H1 (cell line): ENCODE results near the gene RCC1. TPM values are rescaled to one million over a fixed set of nuclear protein-coding genes. Genes with fewer than 3 reads are reported as not detected.

Experiments
- CTCF ChIA-PET: fragments of 300-600 bp; sonication (Branson Sonifier 250); formaldehyde crosslinking; loops from one replicate; lab custom pipeline; 2021; ENCODE audit not compliant: partially characterized antibody; lab: Charles Lee
- POLR2A ChIA-PET: fragments of 300-600 bp; sonication (Branson Sonifier 250); formaldehyde crosslinking; loops from one replicate; lab custom pipeline; 2021; ENCODE audit warnings: inconsistent platforms; ENCODE audit not compliant: partially characterized antibody; lab: Charles Lee
- DNase-seq, 2 experiments: peaks; one replicate each; pipeline versions ENCODE4 v3.0.0 to v3.0.0-alpha.2; 2010 to 2022; ENCODE audit warnings: low spot score in 2 of 2, low read depth in 1 of 2, mixed read lengths in 1 of 2
- FAIRE-seq: peaks from 2 replicates; lab custom pipeline; 2011; peaks lifted over from hg19 to GRCh38; lab: Jason Lieb, UNC
- H2AFZ ChIP-seq: 2 replicates; pipeline ENCODE4 v1.8.1; 2012; ENCODE audit warnings: low read length, inconsistent platforms
- H2AK5ac ChIP-seq: 2 replicates; pipeline ENCODE4 v1.6.1; 2013; ENCODE audit warnings: low read depth, low read length
- H2BK120ac ChIP-seq: replicated peaks from 2 replicates; pipeline ENCODE3; 2013; ENCODE audit warnings: low read depth, low read length, inconsistent platforms
- H2BK12ac ChIP-seq: 2 replicates; pipeline ENCODE4 v1.6.1; 2013; ENCODE audit warnings: low read depth, low read length
- H2BK15ac ChIP-seq: 2 replicates; pipeline ENCODE4 v1.6.1; 2013; ENCODE audit warnings: low read length
- H2BK20ac ChIP-seq: 2 replicates; pipeline ENCODE4 v1.6.1; 2013; ENCODE audit warnings: low read length
- H2BK5ac ChIP-seq: 2 replicates; pipeline ENCODE4 v1.6.1; 2013; ENCODE audit warnings: low read depth, low read length
- H3K14ac ChIP-seq: 2 replicates; pipeline ENCODE4 v1.6.1; 2013; ENCODE audit warnings: inconsistent platforms; ENCODE audit not compliant: insufficient read length
- H3K18ac ChIP-seq: 2 replicates; pipeline ENCODE4 v1.6.1; 2013; ENCODE audit warnings: low read length; ENCODE audit errors: extremely low read depth
- H3K23ac ChIP-seq: 2 replicates; pipeline ENCODE4 v1.6.1; 2013; ENCODE audit warnings: inconsistent platforms; ENCODE audit not compliant: insufficient read length
- H3K23me2 ChIP-seq: 2 replicates; pipeline ENCODE4 v1.6.1; 2013; ENCODE audit warnings: low read depth, low read length
- H3K27ac ChIP-seq: 2 replicates; pipeline ENCODE4 v1.6.1; 2011; ENCODE audit warnings: low read depth, low read length, inconsistent platforms
- H3K27me3 ChIP-seq, 4 experiments: replicated peaks in 1 of 4; 1 replicate in 1 of 4; 2 replicates in 3 of 4; pipeline versions ENCODE4 v1.6.1 to v1.8.1; 2011 to 2013; ENCODE audit warnings: low read length in 3 of 4, mild to moderate bottlenecking in 3 of 4, inconsistent platforms in 2 of 4, mixed read lengths in 2 of 4, moderate library complexity in 1 of 4; ENCODE audit not compliant: control insufficient read depth in 3 of 4, insufficient read depth in 3 of 4; ENCODE audit errors: extremely low read depth in 1 of 4
- H3K36me3 ChIP-seq, 4 experiments: 2 replicates each; pipeline versions ENCODE4 v1.6.1 to v1.8.1; 2011 to 2013; ENCODE audit warnings: mild to moderate bottlenecking in 4 of 4, low read length in 3 of 4, moderate library complexity in 2 of 4, control low read depth in 1 of 4, inconsistent platforms in 1 of 4; ENCODE audit not compliant: insufficient read depth in 4 of 4, control insufficient read depth in 2 of 4
- H3K4ac ChIP-seq: replicated peaks from 2 replicates; pipeline ENCODE3; 2013; ENCODE audit warnings: low read length, low read depth, mixed read lengths, inconsistent platforms; ENCODE audit not compliant: insufficient read length
- H3K4me1 ChIP-seq, 4 experiments: replicated peaks in 1 of 4; 1 replicate in 1 of 4; 2 replicates in 3 of 4; pipeline versions ENCODE4 v1.6.1 to v1.8.1; 2011 to 2013; ENCODE audit warnings: low read length in 3 of 4, inconsistent platforms in 2 of 4, mixed read lengths in 1 of 4; ENCODE audit not compliant: insufficient read depth in 4 of 4, control insufficient read depth in 3 of 4
- H3K4me2 ChIP-seq, 2 experiments: 2 replicates each; pipeline versions ENCODE4 v1.6.1 to v1.8.1; 2011 to 2013; ENCODE audit warnings: low read depth in 2 of 2, low read length in 2 of 2, control low read depth in 1 of 2, inconsistent platforms in 1 of 2, mild to moderate bottlenecking in 1 of 2; ENCODE audit not compliant: insufficient read depth in 1 of 2
- H3K4me3 ChIP-seq, 4 experiments: fragments of 200-600, 300-600 bp in 1 of 4; sonication (generic), shearing (Covaris generic), sonication (Bioruptor Twin) in 1 of 4; 2 replicates each; pipeline versions ENCODE4 v1.5.1 to v1.8.1; 2011 to 2016; ENCODE audit warnings: low read length in 4 of 4, low read depth in 3 of 4, control low read depth in 2 of 4, inconsistent platforms in 2 of 4, mild to moderate bottlenecking in 2 of 4, mixed read lengths in 1 of 4, moderate library complexity in 1 of 4; ENCODE audit not compliant: insufficient read depth in 2 of 4; ENCODE audit errors: extremely low read depth in 1 of 4
- H3K56ac ChIP-seq: replicated peaks from 2 replicates; pipeline ENCODE3; 2013; ENCODE audit warnings: low read depth, mild to moderate bottlenecking, mixed read lengths, low read length, inconsistent platforms; ENCODE audit not compliant: insufficient read length
- H3K79me1 ChIP-seq: 2 replicates; pipeline ENCODE4 v1.6.1; 2013; ENCODE audit warnings: low read depth, low read length, control low read depth
- H3K79me2 ChIP-seq, 2 experiments: 2 replicates each; pipeline versions ENCODE4 v1.6.1 to v1.8.1; 2012 to 2013; ENCODE audit warnings: low read length in 2 of 2, mild to moderate bottlenecking in 2 of 2, inconsistent platforms in 1 of 2; ENCODE audit not compliant: insufficient read depth in 2 of 2, control insufficient read depth in 1 of 2
- H3K9ac ChIP-seq, 4 experiments: replicated peaks in 1 of 4; 1 replicate in 1 of 4; 2 replicates in 3 of 4; pipeline versions ENCODE4 v1.6.1 to v1.8.1; 2011 to 2013; ENCODE audit warnings: low read depth in 3 of 4, low read length in 3 of 4, control low read depth in 2 of 4, mild to moderate bottlenecking in 2 of 4, moderate library complexity in 2 of 4, inconsistent platforms in 1 of 4; ENCODE audit errors: extremely low read depth in 1 of 4
- H3K9me3 ChIP-seq, 2 experiments: 2 replicates each; pipeline versions ENCODE4 v1.6.1 to v1.8.1; 2012 to 2013; ENCODE audit warnings: mild to moderate bottlenecking in 2 of 2, moderate library complexity in 2 of 2, control low read depth in 1 of 2, inconsistent platforms in 1 of 2, low read depth in 1 of 2, low read length in 1 of 2, mixed read lengths in 1 of 2; ENCODE audit not compliant: insufficient read depth in 2 of 2
- H4K20me1 ChIP-seq, 2 experiments: replicated peaks in 1 of 2; 2 replicates each; pipeline versions ENCODE3 to v1.8.1; 2011 to 2013; ENCODE audit warnings: inconsistent platforms in 2 of 2, low read length in 2 of 2, mild to moderate bottlenecking in 1 of 2; ENCODE audit not compliant: insufficient read depth in 2 of 2, control insufficient read depth in 1 of 2
- H4K5ac ChIP-seq: 2 replicates; pipeline ENCODE4 v1.6.1; 2013; ENCODE audit warnings: low read length, low read depth, mixed read lengths, inconsistent platforms; ENCODE audit not compliant: insufficient read length
- H4K8ac ChIP-seq: 2 replicates; pipeline ENCODE4 v1.8.0; 2013; ENCODE audit warnings: mild to moderate bottlenecking, moderate library complexity, low read length, inconsistent platforms; ENCODE audit not compliant: insufficient read depth; ENCODE audit errors: extremely low read depth
- H4K91ac ChIP-seq: replicated peaks from 2 replicates; pipeline ENCODE3; 2013; ENCODE audit warnings: low read length, mixed read lengths, inconsistent platforms; ENCODE audit not compliant: insufficient read length
- ASH2L ChIP-seq: fragments of 200-600, 300-600 bp; sonication (generic); IDR thresholded peaks from one replicate; pipeline ENCODE4 v1.7.1; 2017; ENCODE audit warnings: low read length
- EP300 ChIP-seq, 2 experiments: IDR thresholded peaks; 1 replicate in 1 of 2; 2 replicates in 1 of 2; pipeline ENCODE4 v1.6.1; 2011 to 2012; ENCODE audit warnings: low read depth in 2 of 2, low read length in 2 of 2, mild to moderate bottlenecking in 2 of 2, borderline replicate concordance in 1 of 2, inconsistent platforms in 1 of 2, moderate library complexity in 1 of 2
- EZH2 ChIP-seq: fragments of 200-600 bp; sonication (generic); IDR thresholded peaks from 2 replicates; pipeline ENCODE4 v1.7.1; 2012; ENCODE audit warnings: low read depth, mild to moderate bottlenecking, moderate library complexity, low read length, inconsistent platforms; ENCODE audit not compliant: severe bottlenecking
- KDM1A ChIP-seq: fragments of 200-600, 300-600 bp; sonication (generic); IDR thresholded peaks from 2 replicates; pipeline ENCODE4 v1.7.1; 2016; ENCODE audit warnings: mild to moderate bottlenecking, low read length, borderline replicate concordance
- KDM4A ChIP-seq: IDR thresholded peaks from one replicate; pipeline ENCODE4 v1.7.1; 2012; ENCODE audit warnings: low read depth, mild to moderate bottlenecking, moderate library complexity, low read length, inconsistent platforms; ENCODE audit not compliant: severe bottlenecking
- MAFK ChIP-seq: IDR thresholded peaks from 2 replicates; pipeline ENCODE4 v1.6.1; 2012; ENCODE audit warnings: low read depth, mild to moderate bottlenecking, improper control_type of control experiment, low read length
- RAD21 ChIP-seq, 2 experiments: IDR thresholded peaks in 1 of 2; conservative IDR thresholded peaks in 1 of 2; 2 replicates each; pipeline ENCODE4 v1.6.1; 2011; ENCODE audit warnings: low read depth in 2 of 2, low read length in 2 of 2, improper control_type of control experiment in 1 of 2, inconsistent platforms in 1 of 2, mild to moderate bottlenecking in 1 of 2, moderate library complexity in 1 of 2
- RNF2 ChIP-seq: fragments of 200-900, 300-1000 bp; sonication (generic); IDR thresholded peaks from 2 replicates; pipeline ENCODE4 v1.7.1; 2016; ENCODE audit warnings: borderline replicate concordance, low read depth, mild to moderate bottlenecking, antibody characterized with exemption, low read length; ENCODE audit not compliant: poor library complexity, severe bottlenecking; ENCODE audit errors: missing control alignments
- SIRT6 ChIP-seq: IDR thresholded peaks from one replicate; pipeline ENCODE4 v1.7.1; 2012; ENCODE audit warnings: low read length, inconsistent platforms
- WGBS, 2 experiments: shearing (Covaris generic) in 1 of 2; methylation state at CpG; one replicate each; pipeline versions ENCODE4 v1.1.6 to v1.1.7; 2013 to 2015; ENCODE audit warnings: low lambda C conversion rate in 2 of 2, mixed read lengths in 2 of 2, inconsistent platforms in 1 of 2, low coverage in 1 of 2, missing lambda C conversion rate in 1 of 2; ENCODE audit not compliant: insufficient replicate concordance in 2 of 2, insufficient coverage in 1 of 2, insufficient read length in 1 of 2; ENCODE audit errors: extremely low coverage in 1 of 2, missing lambda C conversion rate in 1 of 2; 5-methylcytosine and 5-hydroxymethylcytosine counted together
- polyA plus RNA-seq, 7 experiments: library from polyadenylated mRNA; depleted of rRNA in 3 of 7; stranded (reverse) in 5 of 7; unstranded in 2 of 7; fragments of >200 nt in 5 of 7; fragments of 200-250 nt in 2 of 7; gene quantifications; 1 replicate in 5 of 7; 2 replicates in 1 of 7; 4 replicates in 1 of 7; pipeline versions ENCODE4 v1.2.1 to v1.2.3, GENCODE V29; 2011 to 2013; ENCODE audit warnings: missing spikeins in 2 of 7, mixed read lengths in 2 of 7
- total RNA-seq: library from RNA; stranded (reverse); fragmentation: NEBNext Ultra II Directional; extraction: Animal tissue kit (Norgen Biotek cat#: 25700); gene quantifications from 2 replicates; pipeline ENCODE4 v1.2.1, GENCODE V29; 2021

The RCC1 gene
- total and polyA plus RNA-seq, 2 of the 8 experiments (the other 6 are each of a cell fraction or from before 2014, with no cell fraction given), result 48.5 to 98.4 TPM

GRCh38 chr1:28552758-28553663, 47.2 kb downstream of the RCC1 start, which contains the start of gene TRNAU1AP:
Gene TRNAU1AP (plus strand): TSS chr1:28553085. CDS start chr1:28553111, 26 bp downstream.
- Histone ChIP-seq H3K27ac (peak within 1 kb of the TSS; percentile 49), H3K23ac (no peak within 1 kb of the TSS), H3K9me3 (no peaks in the 10 kb centered on the region), H3K4me3 (peak within 1 kb of the TSS; percentile 72 to 96 (median 90)), H2BK120ac (no peak within 1 kb of the TSS), H2BK5ac (peak within 1 kb of the TSS; percentile 87), H4K91ac (no peak within 1 kb of the TSS), H3K14ac (no peak within 1 kb of the TSS), H3K9ac (peak within 1 kb of the TSS in 3 of 4 experiments; percentile 69 to 79 (median 75); a peak in 6 of 7 replicates), H3K4ac (no peak within 1 kb of the TSS), H4K5ac (peak within 1 kb of the TSS; percentile 97), H2AK5ac (no peak within 1 kb of the TSS), H3K27me3 (no peaks in the 10 kb centered on the region), H3K23me2 (peaks cover 4% of the 10 kb centered on the region), H2AFZ (peak within 1 kb of the TSS; percentile 80), H3K18ac (peak within 1 kb of the TSS; percentile 94), H3K56ac (peak within 1 kb of the TSS; percentile 91), H2BK20ac (no peak within 1 kb of the TSS), H2BK15ac (peak within 1 kb of the TSS; percentile 88; the same call in 1 of the 2 replicates), H3K4me1 (no peaks in the 10 kb centered on the region), H3K4me2 (peak within 1 kb of the TSS; percentile 67 to 76), H3K36me3 (peaks cover 3 to 14% (median 3%) of the 10 kb centered on the region in 4 experiments; a peak in 3 of 8 replicates), H4K8ac (peak within 1 kb of the TSS; percentile 94), H3K79me1 (peaks cover 3% of the 10 kb centered on the region; the same call in 1 of the 2 replicates), H3K79me2 (no peaks in the 10 kb centered on the region; a peak in 1 of 4 replicates), H2BK12ac (0 out of 2 replicates have a peak within 1 kb of the TSS, but pooled peaks have one; percentile 33), H4K20me1 (no peaks in the 10 kb centered on the region)
- DNase-seq (peak; percentile 82 to 98), FAIRE-seq (no peak)
- ChIA-PET POLR2A (interaction anchor here (0.6 to 29.3 kb wide), 17 partner anchors 9 to 294 kb away, joined by 3 to 552 read pairs (median 4); partner anchors contain the start of genes RCC1 and RNU11), CTCF (interaction anchor here (1.1 to 3.6 kb wide), 8 partner anchors 11 to 52 kb away, joined by 3 to 15 read pairs (median 4); no protein-coding TSS in a partner anchor)
- 2% methylated on average over 44 of the region's 63 CpGs; no CpG with 5 or more reads in 1 of the 2 experiments for WGBS, 2 experiments
- TF ChIP-seq RNF2 (no peak), KDM1A (peak; percentile 16; the same call in 1 of the 2 replicates), ASH2L (peak; percentile 65), EP300 (IDR thresholded peaks at IDR 0.05; ENCODE audit: borderline replicate concordance in 1 of 2, low read depth in 2 of 2, low read length in 2 of 2) (peak in 1 of 2 experiments; percentile 65; a peak in 1 of 3 replicates), KDM4A (peak; percentile 92), RAD21 (IDR thresholded peaks at IDR 0.05 in 1 of 2, conservative IDR thresholded peaks at IDR 0.05 in 1 of 2; ENCODE audit: low read depth in 2 of 2, low read length in 2 of 2) (peak; percentile 2 to 18; a peak in 1 of 4 replicates), MAFK (no peak), SIRT6 (no peak), EZH2 (no peak)
